DND-41 (cell line): Measurements from ENCODE around the gene THBS2.

Source experiments
- EZH2 ChIP-seq: IDR thresholded peaks from 3 replicates; pipeline ENCODE4 v1.6.1; 2012; ENCODE audit warnings: borderline replicate concordance, low read depth, mild to moderate bottlenecking, moderate library complexity, low read length, inconsistent platforms; ENCODE audit not compliant: severe bottlenecking
- TF ChIP-seq, protein P1 (sequence below): IDR thresholded peaks from 2 replicates; pipeline ENCODE4 v1.5.1; 2012; ENCODE audit warnings: borderline replicate concordance, low read length, moderate library complexity, mild to moderate bottlenecking; ENCODE audit not compliant: poor library complexity, severe bottlenecking; ENCODE audit errors: extremely low read depth

GRCh38 chr6:169266746-169267591 lies 13.3 kb upstream of the THBS2 start:
- no peak for TF ChIP-seq EZH2
- TF ChIP-seq, protein P1, sequence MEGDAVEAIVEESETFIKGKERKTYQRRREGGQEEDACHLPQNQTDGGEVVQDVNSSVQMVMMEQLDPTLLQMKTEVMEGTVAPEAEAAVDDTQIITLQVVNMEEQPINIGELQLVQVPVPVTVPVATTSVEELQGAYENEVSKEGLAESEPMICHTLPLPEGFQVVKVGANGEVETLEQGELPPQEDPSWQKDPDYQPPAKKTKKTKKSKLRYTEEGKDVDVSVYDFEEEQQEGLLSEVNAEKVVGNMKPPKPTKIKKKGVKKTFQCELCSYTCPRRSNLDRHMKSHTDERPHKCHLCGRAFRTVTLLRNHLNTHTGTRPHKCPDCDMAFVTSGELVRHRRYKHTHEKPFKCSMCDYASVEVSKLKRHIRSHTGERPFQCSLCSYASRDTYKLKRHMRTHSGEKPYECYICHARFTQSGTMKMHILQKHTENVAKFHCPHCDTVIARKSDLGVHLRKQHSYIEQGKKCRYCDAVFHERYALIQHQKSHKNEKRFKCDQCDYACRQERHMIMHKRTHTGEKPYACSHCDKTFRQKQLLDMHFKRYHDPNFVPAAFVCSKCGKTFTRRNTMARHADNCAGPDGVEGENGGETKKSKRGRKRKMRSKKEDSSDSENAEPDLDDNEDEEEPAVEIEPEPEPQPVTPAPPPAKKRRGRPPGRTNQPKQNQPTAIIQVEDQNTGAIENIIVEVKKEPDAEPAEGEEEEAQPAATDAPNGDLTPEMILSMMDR, result no peak
